H1 (cell line): ENCODE measurements around the gene SLC1A3. TPM values are rescaled to one million over a fixed set of nuclear protein-coding genes. Genes with fewer than 3 reads are reported as not detected.

ENCODE experiments used
- CBX5 ChIP-seq: fragments of 300-800, 300-1000 bp; sonication (generic); IDR thresholded peaks from 2 replicates; pipeline ENCODE4 v1.7.1; 2016; ENCODE audit warnings: antibody characterized with exemption, low read length, low read depth
- CHD2 ChIP-seq: IDR thresholded peaks from 2 replicates; pipeline ENCODE4 v1.6.1; 2012; ENCODE audit warnings: low read length, improper control_type of control experiment
- CTBP2 ChIP-seq: IDR thresholded peaks from 2 replicates; pipeline ENCODE4 v1.7.0; 2011; ENCODE audit warnings: borderline replicate concordance, mild to moderate bottlenecking, moderate library complexity, mixed read lengths, low read length; ENCODE audit not compliant: insufficient read depth, insufficient read length
- GABPA ChIP-seq: IDR thresholded peaks from 2 replicates; pipeline ENCODE4 v1.6.1; 2011; ENCODE audit warnings: mild to moderate bottlenecking, low read length, moderate library complexity, borderline replicate concordance; ENCODE audit not compliant: insufficient read depth
- MAX ChIP-seq: IDR thresholded peaks from 2 replicates; pipeline ENCODE4 v1.6.1; 2012; ENCODE audit warnings: inconsistent platforms
- polyA plus RNA-seq, 7 experiments: library from polyadenylated mRNA; depleted of rRNA in 3 of 7; stranded (reverse) in 5 of 7; unstranded in 2 of 7; fragments of >200 nt in 5 of 7; fragments of 200-250 nt in 2 of 7; gene quantifications; 1 replicate in 5 of 7; 2 replicates in 1 of 7; 4 replicates in 1 of 7; pipeline versions ENCODE4 v1.2.1 to v1.2.3, GENCODE V29; 2011 to 2013; ENCODE audit warnings: missing spikeins in 2 of 7, mixed read lengths in 2 of 7
- total RNA-seq: library from RNA; stranded (reverse); fragmentation: NEBNext Ultra II Directional; extraction: Animal tissue kit (Norgen Biotek cat#: 25700); gene quantifications from 2 replicates; pipeline ENCODE4 v1.2.1, GENCODE V29; 2021

SLC1A3 gene
- total and polyA plus RNA-seq, 2 of the 8 experiments (the other 6 are each of a cell fraction or from before 2014, with no cell fraction given), result 26.7 to 35.3 TPM

GRCh38 chr5:36705055-36705454, 98.6 kb downstream of the SLC1A3 start (continued):
- TF ChIP-seq GABPA (no peak), CHD2 (no peak), CBX5 (no peak), MAX (no peak), CTBP2 (no peak)
